ENCODE results near the gene SLC35F6.

The SLC35F6 gene

DNA sequence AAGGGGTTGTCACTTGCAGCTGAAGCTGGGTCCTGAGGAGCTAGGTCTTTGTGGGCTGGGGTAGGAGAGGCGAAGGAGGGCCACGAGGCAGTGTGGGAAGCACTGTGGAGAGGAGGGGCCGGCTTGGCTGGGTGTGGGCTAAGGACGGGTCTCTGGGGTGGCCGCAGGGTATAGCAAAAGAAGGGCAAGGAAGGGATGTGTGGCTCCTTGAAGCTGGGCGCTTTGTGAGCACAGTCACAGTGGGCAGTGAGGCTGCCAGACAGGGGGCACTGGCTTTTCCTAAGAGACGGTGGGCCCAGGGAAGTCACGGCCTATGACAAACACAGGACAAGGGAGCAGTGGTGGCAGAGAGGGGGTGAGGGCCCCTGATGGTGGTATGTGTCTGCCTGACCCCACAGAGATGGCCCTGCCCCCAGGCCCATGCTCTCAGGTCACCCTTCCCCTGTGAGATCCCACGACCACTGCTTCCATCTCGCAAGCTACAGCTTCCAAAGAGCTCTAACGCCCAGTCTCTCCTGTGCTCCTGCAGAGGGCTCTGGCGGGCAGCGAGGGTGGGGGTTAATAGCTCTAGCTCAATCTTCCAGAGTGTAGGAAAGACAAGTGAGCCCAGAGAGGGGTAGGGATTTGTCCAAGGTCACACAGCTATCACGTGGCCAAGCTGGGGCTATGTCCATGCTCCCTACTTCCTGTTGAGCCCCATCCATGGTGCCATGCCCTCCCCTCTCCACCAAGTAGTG is 39.1 kb upstream of the SLC35F6 start:
- TF ChIP-seq FOXP2 (optimal IDR thresholded peaks at IDR 0.05; ENCODE audit: borderline replicate concordance, extremely low read depth, extremely low read length, insufficient read depth) (no peak), TAF1 (IDR thresholded peaks at IDR 0.05; ENCODE audit: borderline replicate concordance, insufficient read depth, low read length) (no peak), POLR2AphosphoS5 (IDR thresholded peaks at IDR 0.05; ENCODE audit: low read depth, low read length) (no peak), SIN3A (IDR thresholded peaks at IDR 0.05; ENCODE audit: borderline replicate concordance, insufficient read depth, low read length) (no peak)
- TF ChIP-seq, protein P1, sequence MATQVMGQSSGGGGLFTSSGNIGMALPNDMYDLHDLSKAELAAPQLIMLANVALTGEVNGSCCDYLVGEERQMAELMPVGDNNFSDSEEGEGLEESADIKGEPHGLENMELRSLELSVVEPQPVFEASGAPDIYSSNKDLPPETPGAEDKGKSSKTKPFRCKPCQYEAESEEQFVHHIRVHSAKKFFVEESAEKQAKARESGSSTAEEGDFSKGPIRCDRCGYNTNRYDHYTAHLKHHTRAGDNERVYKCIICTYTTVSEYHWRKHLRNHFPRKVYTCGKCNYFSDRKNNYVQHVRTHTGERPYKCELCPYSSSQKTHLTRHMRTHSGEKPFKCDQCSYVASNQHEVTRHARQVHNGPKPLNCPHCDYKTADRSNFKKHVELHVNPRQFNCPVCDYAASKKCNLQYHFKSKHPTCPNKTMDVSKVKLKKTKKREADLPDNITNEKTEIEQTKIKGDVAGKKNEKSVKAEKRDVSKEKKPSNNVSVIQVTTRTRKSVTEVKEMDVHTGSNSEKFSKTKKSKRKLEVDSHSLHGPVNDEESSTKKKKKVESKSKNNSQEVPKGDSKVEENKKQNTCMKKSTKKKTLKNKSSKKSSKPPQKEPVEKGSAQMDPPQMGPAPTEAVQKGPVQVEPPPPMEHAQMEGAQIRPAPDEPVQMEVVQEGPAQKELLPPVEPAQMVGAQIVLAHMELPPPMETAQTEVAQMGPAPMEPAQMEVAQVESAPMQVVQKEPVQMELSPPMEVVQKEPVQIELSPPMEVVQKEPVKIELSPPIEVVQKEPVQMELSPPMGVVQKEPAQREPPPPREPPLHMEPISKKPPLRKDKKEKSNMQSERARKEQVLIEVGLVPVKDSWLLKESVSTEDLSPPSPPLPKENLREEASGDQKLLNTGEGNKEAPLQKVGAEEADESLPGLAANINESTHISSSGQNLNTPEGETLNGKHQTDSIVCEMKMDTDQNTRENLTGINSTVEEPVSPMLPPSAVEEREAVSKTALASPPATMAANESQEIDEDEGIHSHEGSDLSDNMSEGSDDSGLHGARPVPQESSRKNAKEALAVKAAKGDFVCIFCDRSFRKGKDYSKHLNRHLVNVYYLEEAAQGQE (IDR thresholded peaks at IDR 0.05; ENCODE audit: insufficient read depth in 1 of 2, low read depth in 2 of 2, low read length in 2 of 2) = no peak

DNA sequence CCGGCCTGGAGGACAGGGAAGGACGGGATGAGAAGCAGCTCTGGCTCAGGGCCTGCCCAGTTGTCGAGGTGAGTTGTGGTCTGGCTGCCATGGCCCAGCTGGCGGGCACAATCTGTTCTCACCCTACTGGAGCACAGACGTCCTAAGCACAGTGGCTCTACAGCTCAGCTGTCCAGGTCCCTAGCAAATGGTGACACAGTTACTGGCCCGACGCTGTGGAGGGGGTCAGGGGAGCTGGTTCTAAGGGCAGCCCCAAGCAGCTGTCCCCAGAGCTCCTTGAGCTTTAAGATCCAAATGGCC is 38.6 kb upstream of the SLC35F6 start:
- no peak for TF ChIP-seq SIN3A (IDR thresholded peaks at IDR 0.05; ENCODE audit: borderline replicate concordance, insufficient read depth, low read length)
- TF ChIP-seq POLR2AphosphoS5 (IDR thresholded peaks at IDR 0.05; ENCODE audit: low read depth, low read length) = no peak
- TF ChIP-seq, protein P1 (IDR thresholded peaks at IDR 0.05; ENCODE audit: insufficient read depth in 1 of 2, low read depth in 2 of 2, low read length in 2 of 2) = no peak
- TF ChIP-seq TAF1 (IDR thresholded peaks at IDR 0.05; ENCODE audit: borderline replicate concordance, insufficient read depth, low read length) = no peak
- no peak for TF ChIP-seq FOXP2 (optimal IDR thresholded peaks at IDR 0.05; ENCODE audit: borderline replicate concordance, extremely low read depth, extremely low read length, insufficient read depth)

DNA sequence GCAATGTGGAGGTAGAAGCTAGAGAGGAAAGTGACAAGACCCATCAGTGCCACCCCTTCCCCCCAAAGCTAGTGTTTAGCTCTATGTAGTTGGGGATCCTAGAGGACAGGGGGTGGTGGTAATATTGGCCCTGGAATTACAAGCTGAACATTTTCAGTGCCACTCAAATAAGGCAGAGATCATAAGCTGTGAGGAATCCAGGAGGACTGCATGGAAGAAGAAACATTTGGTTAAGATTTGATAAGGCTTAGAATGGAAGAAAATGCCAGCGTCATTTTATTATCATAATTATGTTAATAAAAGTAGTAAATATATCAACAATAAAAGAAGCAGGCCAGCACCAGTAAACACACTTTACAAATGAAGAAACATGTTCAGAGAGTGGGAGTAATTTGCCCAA is 37.9 kb upstream of the SLC35F6 start:
- TF ChIP-seq POLR2AphosphoS5 (IDR thresholded peaks at IDR 0.05; ENCODE audit: low read depth, low read length) (no peak), FOXP2 (optimal IDR thresholded peaks at IDR 0.05; ENCODE audit: borderline replicate concordance, extremely low read depth, extremely low read length, insufficient read depth) (no peak), SIN3A (IDR thresholded peaks at IDR 0.05; ENCODE audit: borderline replicate concordance, insufficient read depth, low read length) (no peak), TAF1 (IDR thresholded peaks at IDR 0.05; ENCODE audit: borderline replicate concordance, insufficient read depth, low read length) (no peak)
- TF ChIP-seq, protein P1 (IDR thresholded peaks at IDR 0.05; ENCODE audit: insufficient read depth in 1 of 2, low read depth in 2 of 2, low read length in 2 of 2) = no peak

DNA sequence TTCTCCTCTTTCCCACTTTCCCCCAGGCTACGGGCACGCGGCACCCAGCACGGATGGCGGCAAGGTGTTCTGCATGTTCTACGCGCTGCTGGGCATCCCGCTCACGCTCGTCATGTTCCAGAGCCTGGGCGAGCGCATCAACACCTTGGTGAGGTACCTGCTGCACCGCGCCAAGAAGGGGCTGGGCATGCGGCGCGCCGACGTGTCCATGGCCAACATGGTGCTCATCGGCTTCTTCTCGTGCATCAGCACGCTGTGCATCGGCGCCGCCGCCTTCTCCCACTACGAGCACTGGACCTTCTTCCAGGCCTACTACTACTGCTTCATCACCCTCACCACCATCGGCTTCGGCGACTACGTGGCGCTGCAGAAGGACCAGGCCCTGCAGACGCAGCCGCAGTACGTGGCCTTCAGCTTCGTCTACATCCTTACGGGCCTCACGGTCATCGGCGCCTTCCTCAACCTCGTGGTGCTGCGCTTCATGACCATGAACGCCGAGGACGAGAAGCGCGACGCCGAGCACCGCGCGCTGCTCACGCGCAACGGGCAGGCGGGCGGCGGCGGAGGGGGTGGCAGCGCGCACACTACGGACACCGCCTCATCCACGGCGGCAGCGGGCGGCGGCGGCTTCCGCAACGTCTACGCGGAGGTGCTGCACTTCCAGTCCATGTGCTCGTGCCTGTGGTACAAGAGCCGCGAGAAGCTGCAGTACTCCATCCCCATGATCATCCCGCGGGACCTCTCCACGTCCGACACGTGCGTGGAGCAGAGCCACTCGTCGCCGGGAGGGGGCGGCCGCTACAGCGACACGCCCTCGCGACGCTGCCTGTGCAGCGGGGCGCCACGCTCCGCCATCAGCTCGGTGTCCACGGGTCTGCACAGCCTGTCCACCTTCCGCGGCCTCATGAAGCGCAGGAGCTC is 36.2 kb upstream of the SLC35F6 start:
- TF ChIP-seq, protein P1 (IDR thresholded peaks at IDR 0.05; ENCODE audit: insufficient read depth in 1 of 2, low read depth in 2 of 2, low read length in 2 of 2) = no peak
- no peak for TF ChIP-seq SIN3A (IDR thresholded peaks at IDR 0.05; ENCODE audit: borderline replicate concordance, insufficient read depth, low read length)
- no peak for TF ChIP-seq POLR2AphosphoS5 (IDR thresholded peaks at IDR 0.05; ENCODE audit: low read depth, low read length)
- no peak for TF ChIP-seq TAF1 (IDR thresholded peaks at IDR 0.05; ENCODE audit: borderline replicate concordance, insufficient read depth, low read length)
- no peak for TF ChIP-seq FOXP2 (optimal IDR thresholded peaks at IDR 0.05; ENCODE audit: borderline replicate concordance, extremely low read depth, extremely low read length, insufficient read depth)

Measured in PFSK-1 (cell line).